Renal cortex interstitium (tissue), 15 donors: ENCODE measurements around the gene DCUN1D2. TPM values are rescaled to one million over a fixed set of nuclear protein-coding genes. Genes with fewer than 3 reads are reported as not detected.

ENCODE experiments used
- DNase-seq, 11 donors: peaks; one replicate each; pipeline ENCODE4 v3.0.0-alpha.2; 2013; ENCODE audit warnings: low read depth in 9 of 11, low spot score in 4 of 11; ENCODE audit errors: extremely low read depth in 1 of 11
- long read RNA-seq, 16 experiments: transcript quantifications; one replicate each; lab custom pipeline, GENCODE V29; 2026
- polyA plus RNA-seq, 3 donors: library from polyadenylated mRNA; unstranded; fragments of 120-200 nt; gene quantifications; one replicate each; pipeline ENCODE4 v1.2.1, GENCODE V29; 2013; ENCODE audit not compliant: insufficient read length in 3 of 3

DCUN1D2 gene
- polyA plus RNA-seq: 10 to 100 TPM; 17.7 to 31.1 (median 22.2) TPM
- long read RNA-seq, donor 1, partial matches to known transcripts: 0 of 2 reads
- long read RNA-seq, donor 1, other reads (novel, unspliced or antisense): 0 of 2 reads
- long read RNA-seq, donor 2, partial matches to known transcripts: 119 of 130 reads
- long read RNA-seq, donor 2, other reads (novel, unspliced or antisense): 10 of 130 reads
- long read RNA-seq, donor 3, partial matches to known transcripts: 0 of 3 reads
- long read RNA-seq, donor 3, other reads (novel, unspliced or antisense): 0 of 3 reads
- long read RNA-seq, donor 4, partial matches to known transcripts: 0 of 1 reads
- long read RNA-seq, donor 4, other reads (novel, unspliced or antisense): 0 of 1 reads
- long read RNA-seq, donor 5: 0 reads
- long read RNA-seq, donor 6, partial matches to known transcripts: 6 of 14 reads
- long read RNA-seq, donor 6, other reads (novel, unspliced or antisense): 0 of 14 reads
- long read RNA-seq, donor 7, partial matches to known transcripts: 19 of 28 reads
- long read RNA-seq, donor 7, other reads (novel, unspliced or antisense): 8 of 28 reads
- long read RNA-seq, donor 8: 0 reads
- long read RNA-seq, donor 9, partial matches to known transcripts: 15 of 34 reads
- long read RNA-seq, donor 9, other reads (novel, unspliced or antisense): 15 of 34 reads
- long read RNA-seq, donor 10, partial matches to known transcripts: 123 of 131 reads
- long read RNA-seq, donor 10, other reads (novel, unspliced or antisense): 6 of 131 reads
- long read RNA-seq, donor 11, partial matches to known transcripts: 0 of 1 reads
- long read RNA-seq, donor 11, other reads (novel, unspliced or antisense): 0 of 1 reads
- long read RNA-seq, donor 12, partial matches to known transcripts: 95 of 111 reads
- long read RNA-seq, donor 12, other reads (novel, unspliced or antisense): 15 of 111 reads
- long read RNA-seq, donor 13: 0 reads
- long read RNA-seq, donor 14: 0 reads
- long read RNA-seq, donor 15, partial matches to known transcripts: 0 of 3 reads
- long read RNA-seq, donor 15, other reads (novel, unspliced or antisense): 0 of 3 reads
- long read RNA-seq, donor 16, transcript DCUN1D2-202 (8 exons, 3,164 nt): major isoform, 5 of 135 reads
- long read RNA-seq, donor 16, partial matches to known transcripts: 85 of 135 reads
- long read RNA-seq, donor 16, other reads (novel, unspliced or antisense): 42 of 135 reads

- DNase-seq: peak in 9 of 11 donors; percentile 76 to 90 (median 87)
Observed at GRCh38 chr13:113490496-113491417, at the start of gene DCUN1D2. Gene DCUN1D2 (minus strand): TSS chr13:113490711. CDS start chr13:113490669, 42 bp downstream.

- no peak for DNase-seq
Observed at GRCh38 chr13:113539822-113540221, 49.3 kb upstream of the DCUN1D2 start.

GRCh38 chr13:113539176-113539575 is 48.7 kb upstream of the DCUN1D2 start:
- DNase-seq: no peak

- DNase-seq: no peak
Observed at GRCh38 chr13:113538689-113539058, 48.2 kb upstream of the DCUN1D2 start.

- no peak for DNase-seq
Observed at GRCh38 chr13:113537909-113538688, 47.6 kb upstream of the DCUN1D2 start.

- DNase-seq: no peak
Observed at GRCh38 chr13:113537205-113537604, 46.7 kb upstream of the DCUN1D2 start.

GRCh38 chr13:113536461-113537110 is 46.1 kb upstream of the DCUN1D2 start:
- no peak for DNase-seq

- DNase-seq: no peak
Observed at GRCh38 chr13:113535381-113535781, 44.9 kb upstream of the DCUN1D2 start.

GRCh38 chr13:113534236-113534860 is 43.8 kb upstream of the DCUN1D2 start:
- DNase-seq: no peak

GRCh38 chr13:113533161-113533840 is 42.8 kb upstream of the DCUN1D2 start:
- DNase-seq: no peak

GRCh38 chr13:113532156-113532806 is 41.8 kb upstream of the DCUN1D2 start:
- DNase-seq: no peak

GRCh38 chr13:113531041-113531873 is 40.7 kb upstream of the DCUN1D2 start:
- no peak for DNase-seq

- no peak for DNase-seq
Observed at GRCh38 chr13:113528813-113529180, 38.3 kb upstream of the DCUN1D2 start.

- DNase-seq: no peak
Observed at GRCh38 chr13:113528101-113528812, 37.7 kb upstream of the DCUN1D2 start.
